IPS DF 19.7 (cell line): ENCODE measurements around the gene ARHGAP15.

Experiments used
- DNase-seq: peaks from one replicate; pipeline ENCODE4 v3.0.0-alpha.2; 2013; ENCODE audit warnings: low read depth, low spot score

Gene ARHGAP15

GRCh38 chr2:143579456-143579855 is 450.2 kb downstream of the ARHGAP15 start:
- no peak for DNase-seq

- DNase-seq, result no peak
Measured at GRCh38 chr2:143581134-143581533, 451.9 kb downstream of the ARHGAP15 start.

GRCh38 chr2:143582046-143582747 is 453.0 kb downstream of the ARHGAP15 start:
- DNase-seq, result no peak

- DNase-seq, result no peak
Measured at GRCh38 chr2:143584936-143585335, 455.7 kb downstream of the ARHGAP15 start.

- DNase-seq, result no peak
Measured at GRCh38 chr2:143586119-143586518, 456.9 kb downstream of the ARHGAP15 start.

GRCh38 chr2:143588746-143589145 is 459.5 kb downstream of the ARHGAP15 start:
- no peak for DNase-seq

GRCh38 chr2:143594161-143594560 is 464.9 kb downstream of the ARHGAP15 start:
- no peak for DNase-seq

- DNase-seq, result no peak
Measured at GRCh38 chr2:143594745-143595144, 465.5 kb downstream of the ARHGAP15 start.

GRCh38 chr2:143600116-143600515 is 470.9 kb downstream of the ARHGAP15 start:
- DNase-seq, result no peak

- no peak for DNase-seq
Measured at GRCh38 chr2:143601828-143602227, 472.6 kb downstream of the ARHGAP15 start.

- no peak for DNase-seq
Measured at GRCh38 chr2:143603035-143603655, 473.9 kb downstream of the ARHGAP15 start.

- DNase-seq, result no peak
Measured at GRCh38 chr2:143603846-143604565, 474.8 kb downstream of the ARHGAP15 start.

GRCh38 chr2:143604566-143604959 is 475.3 kb downstream of the ARHGAP15 start:
- no peak for DNase-seq

GRCh38 chr2:143607231-143608062 is 478.2 kb downstream of the ARHGAP15 start:
- peak; percentile 54 for DNase-seq

- no peak for DNase-seq
Measured at GRCh38 chr2:143608063-143608423, 478.8 kb downstream of the ARHGAP15 start.

- DNase-seq, result no peak
Measured at GRCh38 chr2:143608758-143609157, 479.5 kb downstream of the ARHGAP15 start.

- no peak for DNase-seq
Measured at GRCh38 chr2:143611336-143611735, 482.1 kb downstream of the ARHGAP15 start.

- DNase-seq, result no peak
Measured at GRCh38 chr2:143615562-143615961, 486.3 kb downstream of the ARHGAP15 start.

- no peak for DNase-seq
Measured at GRCh38 chr2:143616452-143616851, 487.2 kb downstream of the ARHGAP15 start.

GRCh38 chr2:143617803-143618415 is 488.7 kb downstream of the ARHGAP15 start:
- DNase-seq, result no peak

- no peak for DNase-seq
Measured at GRCh38 chr2:143622106-143622505, 492.9 kb downstream of the ARHGAP15 start.
